Measurements from ENCODE around the gene RSPO1.

GRCh38 chr1:37662031-37662755 is 27.5 kb upstream of the RSPO1 start:
- TF ChIP-seq, protein P1, sequence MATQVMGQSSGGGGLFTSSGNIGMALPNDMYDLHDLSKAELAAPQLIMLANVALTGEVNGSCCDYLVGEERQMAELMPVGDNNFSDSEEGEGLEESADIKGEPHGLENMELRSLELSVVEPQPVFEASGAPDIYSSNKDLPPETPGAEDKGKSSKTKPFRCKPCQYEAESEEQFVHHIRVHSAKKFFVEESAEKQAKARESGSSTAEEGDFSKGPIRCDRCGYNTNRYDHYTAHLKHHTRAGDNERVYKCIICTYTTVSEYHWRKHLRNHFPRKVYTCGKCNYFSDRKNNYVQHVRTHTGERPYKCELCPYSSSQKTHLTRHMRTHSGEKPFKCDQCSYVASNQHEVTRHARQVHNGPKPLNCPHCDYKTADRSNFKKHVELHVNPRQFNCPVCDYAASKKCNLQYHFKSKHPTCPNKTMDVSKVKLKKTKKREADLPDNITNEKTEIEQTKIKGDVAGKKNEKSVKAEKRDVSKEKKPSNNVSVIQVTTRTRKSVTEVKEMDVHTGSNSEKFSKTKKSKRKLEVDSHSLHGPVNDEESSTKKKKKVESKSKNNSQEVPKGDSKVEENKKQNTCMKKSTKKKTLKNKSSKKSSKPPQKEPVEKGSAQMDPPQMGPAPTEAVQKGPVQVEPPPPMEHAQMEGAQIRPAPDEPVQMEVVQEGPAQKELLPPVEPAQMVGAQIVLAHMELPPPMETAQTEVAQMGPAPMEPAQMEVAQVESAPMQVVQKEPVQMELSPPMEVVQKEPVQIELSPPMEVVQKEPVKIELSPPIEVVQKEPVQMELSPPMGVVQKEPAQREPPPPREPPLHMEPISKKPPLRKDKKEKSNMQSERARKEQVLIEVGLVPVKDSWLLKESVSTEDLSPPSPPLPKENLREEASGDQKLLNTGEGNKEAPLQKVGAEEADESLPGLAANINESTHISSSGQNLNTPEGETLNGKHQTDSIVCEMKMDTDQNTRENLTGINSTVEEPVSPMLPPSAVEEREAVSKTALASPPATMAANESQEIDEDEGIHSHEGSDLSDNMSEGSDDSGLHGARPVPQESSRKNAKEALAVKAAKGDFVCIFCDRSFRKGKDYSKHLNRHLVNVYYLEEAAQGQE (IDR thresholded peaks at IDR 0.05; ENCODE audit: low read depth): no peak
- no peak for TF ChIP-seq EGR1 (IDR thresholded peaks at IDR 0.05)
- no peak for TF ChIP-seq CREB1 (IDR thresholded peaks at IDR 0.05; ENCODE audit: low read depth)

All from Ishikawa (cell line).